SK-N-SH (cell line): ENCODE measurements around the gene PRPH.

Experiments
- CTCF ChIP-seq: fragments of 200-600 bp; sonication (generic); IDR thresholded peaks from 2 replicates; pipeline ENCODE4 v1.6.1; 2017; ENCODE audit warnings: antibody characterized with exemption, mild to moderate bottlenecking, moderate library complexity
- EP300 ChIP-seq, 2 experiments: IDR thresholded peaks; 2 replicates each; pipeline versions ENCODE4 v1.4.0 to v1.6.1; 2012; ENCODE audit warnings: borderline replicate concordance in 1 of 2, low read depth in 1 of 2, low read length in 1 of 2
- EZH2phosphoT487 ChIP-seq: fragments of 200-600 bp; sonication (generic); IDR thresholded peaks from 2 replicates; pipeline ENCODE4 v1.6.1; 2017; ENCODE audit warnings: low read depth, mixed run types, mild to moderate bottlenecking, antibody characterized with exemption, moderate library complexity, borderline replicate concordance
- GABPA ChIP-seq: IDR thresholded peaks from 2 replicates; pipeline ENCODE4 v1.4.0; 2012; ENCODE audit warnings: low read depth, mild to moderate bottlenecking
- JUND ChIP-seq: IDR thresholded peaks from 2 replicates; pipeline ENCODE4 v1.4.0; 2012
- MEF2A ChIP-seq: IDR thresholded peaks from 2 replicates; pipeline ENCODE4 v1.4.0; 2012; ENCODE audit warnings: low read depth, borderline replicate concordance
- MXI1 ChIP-seq: IDR thresholded peaks from 2 replicates; pipeline ENCODE4 v1.6.1; 2012; ENCODE audit warnings: mild to moderate bottlenecking, low read depth, low read length, improper control_type of control experiment
- SIN3A ChIP-seq: IDR thresholded peaks from 2 replicates; pipeline ENCODE4 v1.6.1; 2012; ENCODE audit warnings: low read depth, mild to moderate bottlenecking, low read length, moderate library complexity, borderline replicate concordance
- TAF1 ChIP-seq: IDR thresholded peaks from 2 replicates; pipeline ENCODE4 v1.6.1; 2012; ENCODE audit warnings: low read depth, mild to moderate bottlenecking, low read length, moderate library complexity, borderline replicate concordance
- USF2 ChIP-seq: fragments of 150-350 bp; IDR thresholded peaks from 2 replicates; pipeline ENCODE4 v1.6.1; 2017; ENCODE audit warnings: antibody characterized with exemption, low read length, low read depth, borderline replicate concordance

- no peak for TF ChIP-seq MXI1
- no peak for TF ChIP-seq JUND
- no peak for TF ChIP-seq EZH2phosphoT487
- TF ChIP-seq CTCF = no peak
- no peak for TF ChIP-seq TAF1
- TF ChIP-seq SIN3A = no peak
- TF ChIP-seq EP300 (IDR thresholded peaks at IDR 0.05; ENCODE audit: borderline replicate concordance in 1 of 2, low read depth in 1 of 2, low read length in 1 of 2) = no peak
- TF ChIP-seq GABPA = no peak
- TF ChIP-seq MEF2A = no peak
- no peak for TF ChIP-seq USF2
These were observed 35.5 kb upstream of the PRPH start for GRCh38 chr12:49259452-49259851.
